Naive B cell (primary cell): ENCODE measurements around the gene IL20RA. TPM values are rescaled to one million over a fixed set of nuclear protein-coding genes. Genes with fewer than 3 reads are reported as not detected.

Source experiments
- ATAC-seq, 2 donors: fragments of 150-1000 bp; cut with Tn5 transposase; 2 replicates each; pipeline ENCODE4 v1.10.0; 2021; ENCODE audit warnings: low read depth in 2 of 2, mild to moderate bottlenecking in 2 of 2, moderate library complexity in 2 of 2
- DNase-seq: peaks from one replicate; pipeline ENCODE4 v3.0.0; 2022
- H3K27ac Mint-ChIP-seq, 6 donors: one replicate each; pipeline ENCODE4 v1.8.0; 2020 to 2022; ENCODE audit warnings: mild to moderate bottlenecking in 6 of 6, mixed read lengths in 6 of 6, moderate library complexity in 5 of 6, inconsistent platforms in 2 of 6
- H3K27me3 Mint-ChIP-seq, 3 donors: one replicate each; pipeline ENCODE4 v1.8.0; 2021 to 2022; ENCODE audit warnings: mixed read lengths in 3 of 3, mild to moderate bottlenecking in 1 of 3
- H3K36me3 Mint-ChIP-seq, 2 donors: one replicate each; pipeline ENCODE4 v1.8.0; 2020 to 2022; ENCODE audit warnings: mixed read lengths in 2 of 2, inconsistent platforms in 1 of 2, mild to moderate bottlenecking in 1 of 2
- H3K4me1 Mint-ChIP-seq, 3 donors: one replicate each; pipeline ENCODE4 v1.8.0; 2020 to 2022; ENCODE audit warnings: mixed read lengths in 3 of 3, inconsistent platforms in 1 of 3, mild to moderate bottlenecking in 1 of 3, moderate library complexity in 1 of 3
- H3K4me3 Mint-ChIP-seq, 8 donors: one replicate each; pipeline ENCODE4 v1.8.0; 2020 to 2022; ENCODE audit warnings: mild to moderate bottlenecking in 8 of 8, mixed read lengths in 8 of 8, moderate library complexity in 8 of 8, inconsistent platforms in 2 of 8
- H3K9me3 Mint-ChIP-seq, 7 donors: one replicate each; pipeline ENCODE4 v1.8.0; 2020 to 2022; ENCODE audit warnings: mixed read lengths in 7 of 7, mild to moderate bottlenecking in 5 of 7, inconsistent platforms in 2 of 7, moderate library complexity in 1 of 7
- polyA plus RNA-seq, 6 donors: library from polyadenylated mRNA; unstranded; fragments of 300-500 nt; fragmentation: Illumina TruSeq; gene quantifications; one replicate each; pipeline ENCODE4 v1.2.3, GENCODE V29; 2021; ENCODE audit warnings: low read depth in 6 of 6

The IL20RA gene
- polyA plus RNA-seq, 6 donors from 2014 or later, result not detected

DNA sequence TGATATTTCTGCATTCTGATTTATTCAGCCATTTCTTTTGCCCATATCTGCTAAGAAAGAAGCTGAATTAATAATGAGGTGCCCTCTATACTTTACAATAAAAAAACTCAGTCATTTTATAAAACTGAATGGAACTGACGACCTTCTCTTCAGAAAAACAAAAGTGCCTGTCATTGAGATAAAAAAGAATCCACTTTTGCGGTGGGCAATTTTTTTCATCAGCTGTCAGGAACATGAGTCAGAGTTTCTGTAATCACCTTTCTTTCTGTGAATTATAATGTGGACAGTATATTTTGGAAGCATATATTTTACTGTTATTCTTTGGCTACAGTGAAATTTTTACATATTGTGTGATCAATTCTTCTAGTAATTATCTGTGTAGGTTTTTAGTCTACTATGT, 33.4 kb downstream of the IL20RA start:
- peaks cover 37 to 59% (median 55%) of the 10 kb centered on the region in 3 donors for H3K27me3 Mint-ChIP-seq
- no peak for ATAC-seq
- H3K4me3 Mint-ChIP-seq, result no peak overlapping the region
- no peak for DNase-seq
- H3K9me3 Mint-ChIP-seq, result no peaks in the 10 kb centered on the region
- H3K4me1 Mint-ChIP-seq, result no peaks in the 10 kb centered on the region
- no peak overlapping the region for H3K27ac Mint-ChIP-seq
- H3K36me3 Mint-ChIP-seq, result no peaks in the 10 kb centered on the region

- Mint-ChIP-seq H3K27me3 (peaks cover 27 to 50% (median 48%) of the 10 kb centered on the region in 3 donors), H3K4me1 (no peaks in the 10 kb centered on the region)
- ATAC-seq, result no peak
Observed at GRCh38 chr6:137010128-137010718, 34.5 kb downstream of the IL20RA start.

GRCh38 chr6:137008204-137008603, 36.6 kb downstream of the IL20RA start:
- H3K27me3 Mint-ChIP-seq, result peaks cover 27 to 57% (median 54%) of the 10 kb centered on the region in 3 donors
- H3K27ac Mint-ChIP-seq, result no peak overlapping the region
- DNase-seq, result no peak
- H3K4me1 Mint-ChIP-seq, result no peaks in the 10 kb centered on the region
- no peak for ATAC-seq
- no peak overlapping the region for H3K4me3 Mint-ChIP-seq
- H3K9me3 Mint-ChIP-seq, result no peaks in the 10 kb centered on the region
- H3K36me3 Mint-ChIP-seq, result no peaks in the 10 kb centered on the region

More at GRCh38 chr6:137010128-137010718, 34.5 kb downstream of the IL20RA start:
- DNase-seq, result no peak
- Mint-ChIP-seq H3K9me3 (no peaks in the 10 kb centered on the region), H3K27ac (no peak overlapping the region), H3K4me3 (no peak overlapping the region), H3K36me3 (no peaks in the 10 kb centered on the region)

DNA sequence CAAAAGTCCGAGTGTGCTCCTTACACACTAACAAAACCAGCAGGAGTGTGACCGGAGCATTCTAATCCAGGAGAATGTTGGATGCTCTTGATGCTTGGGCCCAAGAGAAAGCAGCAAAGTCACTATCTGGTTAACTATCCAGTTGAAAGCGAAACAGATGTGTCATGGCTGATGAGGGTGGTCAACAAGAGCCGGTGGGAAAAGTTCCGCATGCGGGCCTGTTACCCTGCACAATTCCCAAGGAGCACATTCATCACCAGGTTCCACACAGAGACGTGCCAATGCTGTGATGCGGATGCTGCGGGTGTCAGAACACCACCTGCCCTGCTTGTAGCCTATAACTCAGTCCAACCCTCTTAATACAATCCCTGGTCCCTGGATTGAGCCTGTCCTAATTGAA, 38.7 kb downstream of the IL20RA start:
- H3K4me1 Mint-ChIP-seq, result no peaks in the 10 kb centered on the region
- no peak overlapping the region for H3K27ac Mint-ChIP-seq
- peaks cover 33 to 61% (median 58%) of the 10 kb centered on the region in 3 donors for H3K27me3 Mint-ChIP-seq
- no peaks in the 10 kb centered on the region for H3K36me3 Mint-ChIP-seq
- no peak for ATAC-seq
- H3K9me3 Mint-ChIP-seq, result no peaks in the 10 kb centered on the region
- DNase-seq, result no peak
- no peak overlapping the region for H3K4me3 Mint-ChIP-seq

- DNase-seq (no peak), ATAC-seq (no peak)
- Mint-ChIP-seq H3K4me1 (no peaks in the 10 kb centered on the region), H3K27me3 (peaks cover 36 to 62% (median 61%) of the 10 kb centered on the region in 3 donors), H3K36me3 (no peaks in the 10 kb centered on the region), H3K4me3 (no peak overlapping the region), H3K27ac (no peak overlapping the region), H3K9me3 (no peaks in the 10 kb centered on the region)
Observed at GRCh38 chr6:137005073-137005472, 39.7 kb downstream of the IL20RA start.

DNA sequence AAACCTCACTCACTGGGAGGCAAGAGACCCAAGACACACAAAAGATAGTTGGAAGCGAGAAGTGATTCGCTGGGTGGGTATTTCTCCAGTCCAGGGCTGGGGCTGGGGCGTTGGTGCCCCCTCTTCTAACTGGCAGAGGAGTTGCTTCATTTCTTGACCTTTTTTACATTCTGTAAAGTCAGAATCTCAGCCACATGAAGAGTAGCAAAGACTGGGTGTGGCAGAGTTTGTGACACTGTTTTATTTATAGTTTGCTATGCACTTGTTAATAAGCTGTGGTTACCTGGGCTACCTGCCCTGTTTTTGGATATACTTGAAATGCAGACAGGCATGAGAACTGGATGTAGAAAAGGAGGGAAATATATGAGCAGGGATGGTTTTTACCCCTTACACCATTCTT, 42.3 kb downstream of the IL20RA start:
- no peaks in the 10 kb centered on the region for H3K9me3 Mint-ChIP-seq
- no peak overlapping the region for H3K4me3 Mint-ChIP-seq
- DNase-seq (no peak), ATAC-seq (no peak)
- no peaks in the 10 kb centered on the region for H3K36me3 Mint-ChIP-seq
- H3K4me1 Mint-ChIP-seq, result no peaks in the 10 kb centered on the region
- H3K27me3 Mint-ChIP-seq, result peaks cover 47 to 68% (median 49%) of the 10 kb centered on the region in 3 donors
- peak overlapping the region in 1 of 6 donors; percentile 45 for H3K27ac Mint-ChIP-seq

DNA sequence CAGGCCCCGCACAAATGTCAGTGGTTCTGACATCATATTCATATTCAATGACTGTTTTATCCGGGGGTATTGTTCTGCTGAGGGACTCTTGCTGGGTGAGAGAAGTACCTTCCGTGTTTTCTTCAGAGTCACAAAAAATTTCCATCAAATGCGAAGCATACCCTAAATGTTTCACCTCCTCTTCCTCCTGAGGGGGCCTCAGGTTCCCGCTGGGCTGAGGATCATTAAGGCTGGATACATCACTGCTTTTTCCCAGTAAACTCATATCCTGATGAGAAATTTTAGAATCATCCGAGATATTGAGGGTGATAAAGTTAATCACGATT, 42.8 kb downstream of the IL20RA start:
- Mint-ChIP-seq H3K4me1 (no peaks in the 10 kb centered on the region), H3K27ac (no peak overlapping the region), H3K27me3 (peaks cover 46 to 66% (median 47%) of the 10 kb centered on the region in 3 donors), H3K36me3 (no peaks in the 10 kb centered on the region), H3K9me3 (no peaks in the 10 kb centered on the region), H3K4me3 (no peak overlapping the region)
- ATAC-seq (no peak), DNase-seq (no peak)

- no peak for ATAC-seq
- H3K4me3 Mint-ChIP-seq, result no peak overlapping the region
- no peak overlapping the region for H3K27ac Mint-ChIP-seq
- no peaks in the 10 kb centered on the region for H3K4me1 Mint-ChIP-seq
- H3K9me3 Mint-ChIP-seq, result no peaks in the 10 kb centered on the region
- DNase-seq, result no peak
- no peaks in the 10 kb centered on the region for H3K36me3 Mint-ChIP-seq
- H3K27me3 Mint-ChIP-seq, result peaks cover 50 to 71% (median 51%) of the 10 kb centered on the region in 3 donors
Observed at GRCh38 chr6:137001299-137001976, 43.3 kb downstream of the IL20RA start.

GRCh38 chr6:137000825-137001224, 43.9 kb downstream of the IL20RA start:
- no peaks in the 10 kb centered on the region for H3K4me1 Mint-ChIP-seq
- peaks cover 54 to 71% (median 57%) of the 10 kb centered on the region in 3 donors for H3K27me3 Mint-ChIP-seq
- no peak overlapping the region for H3K4me3 Mint-ChIP-seq
- H3K9me3 Mint-ChIP-seq, result no peaks in the 10 kb centered on the region
- no peak overlapping the region for H3K27ac Mint-ChIP-seq
- no peak for DNase-seq
- ATAC-seq, result no peak
- no peaks in the 10 kb centered on the region for H3K36me3 Mint-ChIP-seq

GRCh38 chr6:136995521-136995920, 49.2 kb downstream of the IL20RA start:
- H3K27ac Mint-ChIP-seq, result no peak overlapping the region
- H3K4me3 Mint-ChIP-seq, result no peak overlapping the region
- peaks cover 51 to 62% (median 52%) of the 10 kb centered on the region in 3 donors for H3K27me3 Mint-ChIP-seq
- DNase-seq (no peak), ATAC-seq (no peak)
- H3K4me1 Mint-ChIP-seq, result no peaks in the 10 kb centered on the region
- H3K36me3 Mint-ChIP-seq, result peaks cover 0 to 4% of the 10 kb centered on the region in 2 donors
- H3K9me3 Mint-ChIP-seq, result no peaks in the 10 kb centered on the region

DNA sequence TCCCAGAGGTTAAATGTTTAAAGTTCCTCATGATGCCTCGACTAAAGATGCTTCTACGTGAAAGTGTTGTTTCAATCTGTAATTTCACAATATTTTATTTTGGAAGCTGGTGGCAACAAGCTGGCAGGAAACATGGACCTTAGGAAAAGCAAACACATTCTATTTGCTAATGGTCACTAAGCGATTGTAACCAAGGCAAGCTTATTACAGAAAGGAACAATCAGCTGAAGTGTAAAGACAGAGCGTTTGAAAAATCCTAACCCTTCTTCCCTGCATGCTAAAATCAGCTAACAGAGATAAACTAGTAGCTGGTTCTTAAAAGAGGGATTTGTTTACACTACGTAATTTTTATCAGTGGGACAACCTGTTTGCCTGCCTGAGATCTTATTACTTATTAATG, 50.0 kb downstream of the IL20RA start:
- Mint-ChIP-seq H3K36me3 (peaks cover 0 to 4% of the 10 kb centered on the region in 2 donors), H3K4me1 (peaks cover 0 to 6% (median 5%) of the 10 kb centered on the region in 3 donors), H3K9me3 (no peaks in the 10 kb centered on the region), H3K4me3 (no peak overlapping the region), H3K27ac (no peak overlapping the region), H3K27me3 (peaks cover 51 to 62% (median 55%) of the 10 kb centered on the region in 3 donors)
- ATAC-seq (no peak), DNase-seq (no peak)

- H3K4me1 Mint-ChIP-seq, result peaks cover 0 to 16% (median 10%) of the 10 kb centered on the region in 3 donors
- DNase-seq, result no peak
- H3K27me3 Mint-ChIP-seq, result peaks cover 63 to 73% (median 71%) of the 10 kb centered on the region in 3 donors
- no peak for ATAC-seq
- no peak overlapping the region for H3K27ac Mint-ChIP-seq
- no peak overlapping the region for H3K4me3 Mint-ChIP-seq
- H3K36me3 Mint-ChIP-seq, result peaks cover 0 to 4% of the 10 kb centered on the region in 2 donors
- H3K9me3 Mint-ChIP-seq, result no peaks in the 10 kb centered on the region
Observed at GRCh38 chr6:136992113-136992512, 52.7 kb downstream of the IL20RA start.

GRCh38 chr6:136991646-136992045, 53.1 kb downstream of the IL20RA start:
- peaks cover 59 to 71% (median 69%) of the 10 kb centered on the region in 3 donors for H3K27me3 Mint-ChIP-seq
- H3K27ac Mint-ChIP-seq, result no peak overlapping the region
- no peak for DNase-seq
- H3K36me3 Mint-ChIP-seq, result peaks cover 0 to 4% of the 10 kb centered on the region in 2 donors
- H3K4me1 Mint-ChIP-seq, result peaks cover 0 to 16% (median 10%) of the 10 kb centered on the region in 3 donors
- H3K4me3 Mint-ChIP-seq, result no peak overlapping the region
- no peak for ATAC-seq
- H3K9me3 Mint-ChIP-seq, result no peaks in the 10 kb centered on the region

- H3K4me3 Mint-ChIP-seq, result peak overlapping the region in 2 of 8 donors; percentile 2 to 37
- no peak for ATAC-seq
- peaks cover 0 to 16% (median 10%) of the 10 kb centered on the region in 3 donors for H3K4me1 Mint-ChIP-seq
- DNase-seq, result no peak
- H3K9me3 Mint-ChIP-seq, result no peaks in the 10 kb centered on the region
- peaks cover 4 to 5% of the 10 kb centered on the region in 2 donors for H3K36me3 Mint-ChIP-seq
- peaks cover 52 to 73% (median 71%) of the 10 kb centered on the region in 3 donors for H3K27me3 Mint-ChIP-seq
- no peak overlapping the region for H3K27ac Mint-ChIP-seq
Observed at GRCh38 chr6:136990754-136991153, 54.0 kb downstream of the IL20RA start.
